Heart left ventricle (tissue), 13 donors: Measurements from ENCODE around the gene NCF2.

Source experiments
- CTCF ChIP-seq, 12 donors: fragments of 200-600 bp; sonication (generic) in 4 of 12; IDR thresholded peaks; one replicate each; pipeline versions ENCODE4 v1.5.0 to v1.8.0; 2018 to 2022; ENCODE audit warnings: antibody characterized with exemption in 12 of 12, mild to moderate bottlenecking in 5 of 12
- POLR2A ChIP-seq, 2 donors: fragments of 450-650 bp; IDR thresholded peaks; one replicate each; pipeline ENCODE4 v1.6.1; 2017; ENCODE audit warnings: antibody characterized with exemption in 2 of 2, mild to moderate bottlenecking in 2 of 2, moderate library complexity in 2 of 2
- donor health status: ischemic (EF 13 %, LVEDD 7.1; RV severe dilation, severe dysfunction).
- donor health status: DM: no; HTN: yes; CAD: no.
- donor health status: DM: no; HTN: no; CAD: no.
- donor health status: ischemic (EF 25% LVEDD 6.9; RV normal size, moderate dysfunction).
- donor health status: ischemic (EF 25% LVEDD 5.7; RV mildly dilated, moderate dysfunction).
- donor health status: ischemic (EF 35%, LVEDD 5.7; RV mildly dilated, moderate dysfunction).
- donor health status: nonischemic (EF 11% LVEDD 7.7; RV severe dilation, severe dysfunction).
- donor health status: DM: yes; HTN: yes; CAD: no.
- donor health status: PGD.
- donor health status: ischemic (EF 29% LVEDD 5.4; RV normal size, mild dysfunction).
- donor health status: nonischemic (EF 23%, LVEDD 6.1; RV moderate dilation, normal function).

GRCh38 chr1:183553331-183553730 is 36.9 kb downstream of the NCF2 start:
- TF ChIP-seq CTCF (IDR thresholded peaks at IDR 0.05) (no peak), POLR2A (IDR thresholded peaks at IDR 0.05) (no peak)
